Esophagus muscularis mucosa (tissue), 3 donors: ENCODE measurements around the gene FNIP1.

Experiments
- CTCF ChIP-seq, 3 experiments: fragments of 200-600 bp in 2 of 3; fragments of 450-650 bp in 1 of 3; sonication (generic) in 2 of 3; IDR thresholded peaks; one replicate each; pipeline ENCODE4 v1.5.1; 2017 to 2019; ENCODE audit warnings: antibody characterized with exemption in 3 of 3, mild to moderate bottlenecking in 2 of 3, moderate library complexity in 1 of 3
- POLR2A ChIP-seq: fragments of 450-650 bp; IDR thresholded peaks from one replicate; pipeline ENCODE4 v1.6.1; 2017; ENCODE audit warnings: antibody characterized with exemption, moderate library complexity, mild to moderate bottlenecking, low read depth

GRCh38 chr5:131745155-131745554 lies 51.7 kb downstream of the FNIP1 start:
- TF ChIP-seq CTCF (IDR thresholded peaks at IDR 0.05) (no peak), POLR2A (no peak)
